GM18867 (cell line): ENCODE measurements around the gene THTPA.

Experiments used
- ATAC-seq: cut with Tn5 transposase; IDR thresholded peaks from one replicate; pipeline ENCODE4 v1.9.1; 2021; ENCODE audit warnings: mild to moderate bottlenecking, moderate library complexity; ENCODE audit not compliant: unreplicated experiment

Gene THTPA

GRCh38 chr14:23566778-23567185, 10.7 kb downstream of the THTPA start:
- ATAC-seq, result peak; percentile 13

- ATAC-seq, result peak; percentile 92
These were observed 11.3 kb downstream of the THTPA start, which contains the start of gene AP1G2 for GRCh38 chr14:23567186-23568020. Gene AP1G2, minus strand, starts transcription at chr14:23567791. Its CDS starts 477 bp downstream, at chr14:23567314.

- ATAC-seq, result no peak
These were observed 12.0 kb downstream of the THTPA start for GRCh38 chr14:23568021-23568599.

- no peak for ATAC-seq
These were observed 12.7 kb downstream of the THTPA start for GRCh38 chr14:23568600-23569331.

- no peak for ATAC-seq
These were observed 13.5 kb downstream of the THTPA start for GRCh38 chr14:23569443-23570151.

- no peak for ATAC-seq
These were observed 14.9 kb downstream of the THTPA start for GRCh38 chr14:23570806-23571483.

GRCh38 chr14:23571701-23572523, 15.8 kb downstream of the THTPA start:
- ATAC-seq, result no peak

GRCh38 chr14:23572524-23572828, 16.4 kb downstream of the THTPA start:
- no peak for ATAC-seq

GRCh38 chr14:23572836-23573235, 16.8 kb downstream of the THTPA start:
- ATAC-seq, result no peak

GRCh38 chr14:23573384-23574015, 17.4 kb downstream of the THTPA start:
- ATAC-seq, result no peak

- no peak for ATAC-seq
These were observed 21.1 kb downstream of the THTPA start for GRCh38 chr14:23577004-23577681.

GRCh38 chr14:23577710-23578392, 21.8 kb downstream of the THTPA start:
- ATAC-seq, result no peak

- ATAC-seq, result no peak
These were observed 22.7 kb downstream of the THTPA start, which contains the start of gene JPH4 for GRCh38 chr14:23578560-23579310. Gene JPH4, minus strand, starts transcription at chr14:23578790. Its CDS starts 1,337 bp downstream, at chr14:23577453.

- no peak for ATAC-seq
These were observed 23.2 kb downstream of the THTPA start for GRCh38 chr14:23579311-23579630.

GRCh38 chr14:23579739-23580138, 23.7 kb downstream of the THTPA start:
- no peak for ATAC-seq

- no peak for ATAC-seq
These were observed 24.3 kb downstream of the THTPA start for GRCh38 chr14:23580152-23580926.

GRCh38 chr14:23580948-23581281, 24.8 kb downstream of the THTPA start:
- ATAC-seq, result no peak
